Spleen (tissue), 7 donors: Measurements from ENCODE around the gene MIER3.

ENCODE experiments used
- POLR2AphosphoS5 ChIP-seq, 3 donors: sonication (generic); formaldehyde crosslinking; IDR thresholded peaks; one replicate each; pipeline ENCODE4 v1.5.1; 2017; ENCODE audit warnings: antibody characterized with exemption in 3 of 3
- TF ChIP-seq, protein P1 (sequence below), 11 experiments: fragments of 200-600 bp in 7 of 11; fragments of 450-650 bp in 4 of 11; sonication (generic) in 4 of 11; IDR thresholded peaks in 8 of 11; conservative IDR thresholded peaks in 3 of 11; 1 replicate in 7 of 11; 2 replicates in 4 of 11; pipeline versions ENCODE4 v1.4.0 to v1.8.0; 2016 to 2021; ENCODE audit warnings: antibody characterized with exemption in 11 of 11, inconsistent platforms in 4 of 11, mild to moderate bottlenecking in 1 of 11
- donor health status: DM: no; HTN: no; CAD: no; lungs with moderate emphysema.
- donor health status: DM: no; HTN: no; CAD: no.
- donor health status: DM: no; HTN: no; CAD: no.

DNA sequence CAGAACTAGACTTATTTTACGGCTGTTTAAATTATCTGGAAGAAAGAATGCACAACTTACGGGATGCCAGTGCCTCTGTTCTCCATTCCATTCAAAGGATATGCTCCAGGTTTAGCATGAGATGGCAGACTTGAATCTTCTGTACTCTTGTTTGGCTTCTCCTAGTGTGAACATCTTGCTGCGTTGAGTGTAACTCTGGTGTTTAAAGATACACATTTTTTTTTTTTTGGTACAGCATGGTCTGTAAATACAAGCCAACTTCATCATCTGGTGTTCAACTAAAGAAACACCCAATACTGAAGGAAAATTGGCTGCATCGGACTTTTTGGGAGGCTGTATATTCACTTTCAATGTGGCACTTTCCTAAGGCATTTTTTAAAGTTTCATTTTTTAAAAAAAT lies 7.4 kb upstream of the MIER3 start:
- no peak for TF ChIP-seq POLR2AphosphoS5 (IDR thresholded peaks at IDR 0.05)
- TF ChIP-seq, protein P1, sequence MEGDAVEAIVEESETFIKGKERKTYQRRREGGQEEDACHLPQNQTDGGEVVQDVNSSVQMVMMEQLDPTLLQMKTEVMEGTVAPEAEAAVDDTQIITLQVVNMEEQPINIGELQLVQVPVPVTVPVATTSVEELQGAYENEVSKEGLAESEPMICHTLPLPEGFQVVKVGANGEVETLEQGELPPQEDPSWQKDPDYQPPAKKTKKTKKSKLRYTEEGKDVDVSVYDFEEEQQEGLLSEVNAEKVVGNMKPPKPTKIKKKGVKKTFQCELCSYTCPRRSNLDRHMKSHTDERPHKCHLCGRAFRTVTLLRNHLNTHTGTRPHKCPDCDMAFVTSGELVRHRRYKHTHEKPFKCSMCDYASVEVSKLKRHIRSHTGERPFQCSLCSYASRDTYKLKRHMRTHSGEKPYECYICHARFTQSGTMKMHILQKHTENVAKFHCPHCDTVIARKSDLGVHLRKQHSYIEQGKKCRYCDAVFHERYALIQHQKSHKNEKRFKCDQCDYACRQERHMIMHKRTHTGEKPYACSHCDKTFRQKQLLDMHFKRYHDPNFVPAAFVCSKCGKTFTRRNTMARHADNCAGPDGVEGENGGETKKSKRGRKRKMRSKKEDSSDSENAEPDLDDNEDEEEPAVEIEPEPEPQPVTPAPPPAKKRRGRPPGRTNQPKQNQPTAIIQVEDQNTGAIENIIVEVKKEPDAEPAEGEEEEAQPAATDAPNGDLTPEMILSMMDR (IDR thresholded peaks at IDR 0.05 in 8 of 11, conservative IDR thresholded peaks at IDR 0.05 in 3 of 11): no peak
